HG03064 (cell line): ENCODE results near the gene CCDC201.
"Not testable (repeated sequence)": the region's sequence is repeated elsewhere in the genome, so short reads cannot be mapped to it uniquely, and the experiment has no call there.

Experiments
- ATAC-seq: cut with Tn5 transposase; IDR thresholded peaks from one replicate; pipeline ENCODE4 v1.9.1; 2021; ENCODE audit warnings: low read depth; ENCODE audit not compliant: unreplicated experiment

The CCDC201 gene

DNA sequence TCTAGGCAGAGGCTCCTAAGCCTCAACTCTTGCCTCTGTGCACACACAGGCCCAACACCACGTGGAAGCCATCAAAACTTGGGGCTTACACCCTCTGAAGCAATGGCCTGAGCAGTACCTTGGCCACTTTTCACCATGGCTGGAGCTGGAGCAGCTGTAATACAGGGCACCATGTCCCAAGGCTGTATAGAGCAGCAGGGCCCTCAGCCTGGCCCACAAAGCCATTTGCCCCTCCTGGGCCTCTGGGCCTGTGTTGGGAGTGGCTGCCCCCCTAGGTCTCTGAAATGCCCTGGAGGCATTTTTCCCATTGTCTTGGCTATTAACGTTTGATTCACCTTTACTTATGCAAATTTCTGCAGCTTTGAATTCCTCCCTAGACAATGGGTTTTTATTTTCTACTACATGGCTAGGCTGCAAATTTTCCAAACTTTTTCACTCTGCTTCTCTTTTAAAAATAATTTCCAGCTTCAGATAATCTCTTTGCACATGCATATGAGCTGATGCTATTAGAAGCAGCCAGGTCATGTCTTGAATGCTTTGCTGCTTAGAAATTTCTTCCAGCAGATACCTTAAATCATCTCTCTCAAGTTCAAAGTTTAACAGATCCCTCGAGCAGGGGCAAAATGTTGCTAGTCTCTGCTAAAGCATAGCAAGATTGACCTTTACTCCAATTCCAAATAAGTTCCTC, 5.7 kb upstream of the CCDC201 start:
- ATAC-seq: no peak

GRCh38 chr7:45876519-45876918, 3.6 kb upstream of the CCDC201 start:
- no peak for ATAC-seq

DNA sequence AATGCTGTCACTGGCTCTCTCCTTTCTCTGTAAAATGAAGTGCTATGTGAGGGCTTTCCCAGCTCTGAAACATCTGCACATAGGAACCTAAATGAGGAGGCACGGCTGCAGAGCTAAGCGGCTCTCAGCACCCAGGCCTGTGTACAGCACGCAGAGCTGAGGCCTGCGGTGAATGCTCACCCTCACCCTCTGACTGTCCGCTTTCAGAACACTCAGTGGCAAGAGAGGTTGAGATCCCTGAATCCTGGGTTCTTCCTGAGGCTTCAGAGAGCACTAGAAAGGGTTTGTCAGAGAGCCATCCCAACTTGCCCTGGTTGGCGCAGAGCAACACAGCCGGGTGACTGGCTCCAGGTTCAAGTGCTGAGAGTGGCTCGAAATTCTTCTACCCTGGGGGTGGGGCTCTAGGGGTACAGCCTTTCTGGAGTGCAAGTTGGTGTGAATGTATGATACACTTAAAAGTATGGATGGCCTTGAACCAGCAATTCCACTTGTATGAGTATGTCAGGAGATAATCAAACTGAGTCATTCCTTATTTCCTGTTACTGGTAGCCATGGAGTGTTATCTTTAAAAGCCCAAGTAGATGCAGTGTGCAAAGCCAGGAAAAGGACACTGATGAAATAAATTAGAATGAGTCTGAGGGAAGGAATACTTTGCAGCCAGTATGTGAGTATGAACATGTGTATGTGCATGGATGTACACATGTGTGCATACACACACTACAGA, 1.7 kb upstream of the CCDC201 start:
- no peak for ATAC-seq

GRCh38 chr7:45873355-45873754, 473 bp upstream of the CCDC201 start:
- ATAC-seq: no peak

DNA sequence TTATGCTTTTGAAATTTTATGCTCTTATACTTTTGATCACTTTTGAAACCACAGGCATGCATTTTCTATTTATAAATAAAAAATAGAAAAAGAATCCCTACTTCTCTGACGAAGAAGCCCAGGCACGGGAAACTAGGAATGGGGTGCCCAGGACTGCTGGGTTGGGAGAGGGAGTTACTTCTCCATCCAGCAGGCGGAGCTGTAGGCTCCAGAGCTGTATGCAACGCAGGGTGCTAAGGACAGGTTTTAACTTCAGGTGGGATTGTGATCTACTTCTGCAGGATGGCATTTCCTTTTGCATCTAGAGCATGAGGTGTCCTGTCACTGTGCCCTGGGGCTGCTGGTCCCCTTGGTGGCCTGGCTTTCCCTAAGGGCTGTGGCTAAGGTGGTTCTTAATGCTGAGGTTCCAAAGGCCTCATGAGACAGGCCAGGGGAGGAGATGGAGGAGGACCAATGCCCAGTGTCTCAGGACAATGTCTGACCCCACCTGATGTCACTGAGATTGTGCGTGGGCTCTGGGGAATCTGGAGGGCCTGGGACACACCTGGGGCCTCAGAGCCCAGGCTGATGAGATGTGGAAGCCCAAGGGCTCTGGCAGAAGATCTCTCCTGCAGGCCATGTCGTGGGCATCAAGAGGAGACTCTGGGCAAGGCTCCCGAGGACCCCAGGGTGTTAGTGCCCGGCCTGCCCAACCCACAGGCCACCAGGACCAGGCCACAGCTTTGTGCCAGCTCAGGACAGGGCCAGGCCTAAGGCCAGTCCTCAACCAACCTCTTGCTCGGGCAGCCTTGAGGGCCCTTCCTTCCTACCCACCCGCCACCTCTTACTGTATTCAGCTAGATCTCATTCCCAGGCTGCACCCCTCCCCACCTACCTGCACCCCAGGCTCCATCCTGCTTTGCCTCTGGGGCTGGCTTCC, 507 bp downstream of the CCDC201 start:
- no peak for ATAC-seq

DNA sequence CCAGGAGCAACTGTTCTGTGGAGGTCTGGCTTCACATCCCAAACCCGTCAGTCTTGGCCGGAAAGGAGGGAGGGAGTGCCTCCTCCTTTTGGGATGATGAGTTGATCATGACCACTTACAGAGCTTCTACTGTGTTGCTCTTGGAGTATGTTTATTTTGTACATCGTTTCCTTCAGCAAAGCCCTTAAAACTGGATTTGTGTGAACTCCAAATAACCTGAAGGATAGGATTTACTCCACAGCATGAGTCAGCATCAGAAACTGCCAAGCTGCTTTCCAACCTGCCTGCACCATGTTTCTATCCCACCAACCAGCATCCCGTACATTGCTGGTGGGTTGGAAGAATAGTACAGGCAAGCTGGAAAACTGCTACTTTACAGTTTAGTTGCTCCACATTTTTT, 3.5 kb downstream of the CCDC201 start:
- no peak for ATAC-seq

GRCh38 chr7:45867471-45867870, 5.4 kb downstream of the CCDC201 start:
- ATAC-seq: no peak

DNA sequence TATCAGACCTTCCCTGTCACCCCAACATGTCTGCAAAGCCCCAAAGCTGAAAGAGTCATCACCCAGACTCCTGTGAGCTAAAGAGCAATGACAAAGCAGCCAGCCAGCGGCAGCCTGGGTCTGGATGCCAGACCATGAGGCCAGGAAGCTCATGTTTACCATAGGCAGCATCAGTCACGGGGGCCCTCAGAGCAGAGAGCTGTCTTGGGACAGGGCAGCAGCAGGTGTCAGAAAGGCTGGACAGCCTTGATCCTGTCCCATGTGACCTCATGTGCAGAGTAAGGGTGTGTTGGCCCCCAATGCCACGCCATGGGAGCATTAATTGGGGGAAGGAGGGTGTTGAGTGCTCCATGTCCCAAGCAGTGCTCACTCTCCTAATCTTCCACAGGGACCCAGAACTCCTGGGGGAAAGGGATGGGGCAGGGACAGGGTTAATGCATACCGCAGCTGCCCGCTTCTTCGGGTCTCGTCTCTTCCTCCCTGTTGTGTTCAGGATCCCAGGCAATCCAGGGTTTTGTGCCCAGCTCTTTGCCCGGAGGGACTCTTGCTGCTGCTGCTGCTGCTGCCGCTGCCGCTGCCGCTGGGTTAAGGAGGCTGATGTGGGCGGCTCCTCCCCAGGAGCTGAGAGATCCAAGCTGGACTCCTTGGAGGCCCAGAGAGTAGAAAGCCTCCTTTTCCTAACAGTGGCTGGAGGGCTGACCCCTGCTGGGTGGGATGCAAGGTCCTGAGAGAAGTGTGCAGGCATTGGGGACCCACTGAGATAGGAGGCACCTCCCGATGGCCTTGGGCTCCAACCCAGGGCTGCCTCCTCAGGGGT, 7.1 kb downstream of the CCDC201 start:
- no peak for ATAC-seq

GRCh38 chr7:45863715-45864114, 9.2 kb downstream of the CCDC201 start:
- no peak for ATAC-seq

DNA sequence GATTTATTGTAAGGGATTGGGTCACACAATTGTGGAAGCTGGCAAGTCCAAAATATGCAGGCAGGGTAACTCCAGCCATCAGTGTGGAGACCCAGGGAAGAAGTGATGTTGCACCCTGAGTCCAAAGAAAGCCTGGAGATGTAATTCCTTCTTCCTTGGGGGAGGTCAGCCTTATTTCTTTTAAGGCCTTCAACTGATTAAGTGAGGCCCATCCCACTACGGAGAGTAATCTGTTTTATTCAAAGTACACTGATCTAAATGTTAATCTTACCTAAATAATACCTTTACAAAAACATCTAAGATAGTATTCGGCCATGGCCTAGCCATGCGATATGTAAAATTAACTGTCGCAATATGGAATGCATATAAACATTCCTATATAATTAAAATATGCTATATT, 16.0 kb downstream of the CCDC201 start:
- ATAC-seq: not testable (repeated sequence)

GRCh38 chr7:45855680-45856079, 17.2 kb downstream of the CCDC201 start:
- ATAC-seq: not testable (repeated sequence)

- not testable (repeated sequence) for ATAC-seq
Measured at GRCh38 chr7:45853491-45853890, 19.4 kb downstream of the CCDC201 start.

DNA sequence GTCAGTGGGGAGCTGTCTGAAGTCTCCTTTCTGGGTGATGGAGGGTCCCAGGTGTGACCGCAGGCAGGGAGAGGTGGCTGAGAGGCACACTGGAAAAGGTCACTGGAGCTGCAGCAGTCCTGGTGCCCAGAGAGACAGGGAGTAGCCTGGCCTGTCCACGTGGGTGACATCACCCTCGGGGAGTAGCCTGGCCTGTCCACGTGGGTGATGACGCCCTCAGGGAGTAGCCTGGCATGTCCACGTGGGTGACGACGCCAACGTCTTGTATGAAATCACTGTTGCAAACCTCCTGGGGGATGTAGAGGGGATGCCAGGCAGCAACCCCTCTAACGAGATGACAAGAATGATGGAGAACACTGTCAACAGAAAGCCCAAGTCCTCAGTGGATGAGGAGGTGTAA, 19.9 kb downstream of the CCDC201 start:
- ATAC-seq: not testable (repeated sequence)

- ATAC-seq: not testable (repeated sequence)
Measured at GRCh38 chr7:45848734-45849133, 24.1 kb downstream of the CCDC201 start.

GRCh38 chr7:45846536-45846935, 26.3 kb downstream of the CCDC201 start:
- not testable (repeated sequence) for ATAC-seq

DNA sequence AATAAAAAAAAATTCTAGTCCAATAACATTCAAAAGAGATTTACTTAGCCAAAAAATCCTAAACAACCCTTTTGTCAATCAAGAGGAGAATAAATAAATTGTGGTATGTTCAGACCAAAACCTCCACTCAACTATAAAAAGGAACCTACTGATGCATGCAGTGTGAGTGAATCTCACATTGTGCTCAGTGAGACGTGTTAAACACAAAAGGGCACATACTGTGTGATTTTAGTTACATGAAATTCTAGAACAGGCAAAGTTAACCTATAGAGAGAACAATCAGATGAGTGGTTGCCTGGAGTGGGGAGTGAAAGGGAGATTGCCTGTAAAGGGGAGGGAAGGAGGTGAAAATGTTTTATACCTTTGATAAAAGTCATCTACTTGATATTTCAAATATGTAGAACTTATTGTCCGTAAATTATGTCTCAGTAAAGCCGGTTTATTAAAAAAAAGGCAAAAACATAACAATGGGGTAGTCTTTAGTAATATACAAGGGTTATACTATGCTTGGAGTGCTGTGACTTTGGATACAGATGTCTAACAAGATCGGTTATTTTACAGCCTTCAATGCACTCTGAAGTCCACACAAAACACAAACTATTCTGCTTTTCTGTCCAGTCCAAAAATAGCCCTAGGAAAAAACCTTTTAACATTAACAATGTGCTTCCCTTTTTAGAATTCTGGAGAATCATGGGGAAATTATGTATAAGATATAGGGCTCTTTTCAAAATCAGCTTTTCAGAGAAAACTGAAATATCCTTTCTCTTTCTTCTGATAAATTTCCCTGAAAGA, 30.8 kb downstream of the CCDC201 start:
- ATAC-seq: not testable (repeated sequence)

DNA sequence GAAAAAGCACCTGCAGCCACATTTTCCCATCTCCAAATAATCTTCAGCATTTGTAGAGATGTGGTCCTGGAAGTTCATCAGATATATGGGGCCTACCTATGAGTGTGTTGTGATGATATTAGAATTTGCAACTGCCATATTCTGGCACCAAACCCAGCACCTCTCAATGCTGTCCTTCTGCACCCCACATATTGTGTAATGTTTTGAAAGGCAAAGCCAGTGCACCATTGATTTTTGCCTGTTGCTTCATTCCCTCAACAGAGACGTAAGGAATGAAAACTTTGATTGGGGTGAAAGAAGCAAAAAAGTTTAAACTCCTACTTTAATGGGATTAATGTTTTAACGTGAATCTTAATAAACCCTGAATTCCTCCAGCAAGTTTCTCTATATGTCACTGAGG, 34.0 kb downstream of the CCDC201 start:
- not testable (repeated sequence) for ATAC-seq

DNA sequence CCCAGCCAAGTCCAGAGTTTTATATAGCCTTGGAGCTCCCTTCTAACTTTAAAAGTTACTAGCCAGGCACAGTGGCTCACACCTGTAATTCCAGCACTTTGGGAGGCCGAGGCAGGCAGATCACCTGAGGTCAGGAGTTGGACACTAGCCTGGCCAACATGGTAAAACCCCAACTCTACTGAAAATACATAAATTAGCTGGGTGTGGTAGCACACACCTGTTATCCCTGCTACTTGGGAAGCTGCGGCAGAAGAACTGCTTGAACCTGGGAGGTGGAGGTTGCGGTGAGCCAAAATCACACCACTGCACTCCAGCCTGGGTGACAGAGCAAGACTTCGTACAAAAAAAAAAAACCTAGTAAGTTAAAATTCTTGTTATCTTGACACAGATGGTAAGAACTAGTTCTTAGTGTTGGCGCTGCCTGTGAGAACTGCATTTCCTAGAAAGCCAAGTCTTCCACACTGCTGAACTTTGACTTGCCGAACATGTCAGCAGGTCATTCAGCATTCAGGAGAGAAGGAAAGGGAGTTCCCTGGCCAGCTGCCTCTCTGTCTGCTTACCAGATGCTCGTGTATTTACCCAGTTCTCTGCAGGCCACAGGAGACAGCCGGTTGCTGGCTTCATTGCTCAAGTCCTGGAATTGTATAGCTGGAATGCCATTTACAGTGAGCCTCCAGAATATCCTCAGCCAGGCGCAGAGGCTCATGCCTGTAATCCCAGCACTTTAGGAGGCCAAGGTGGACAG, 40.3 kb downstream of the CCDC201 start:
- ATAC-seq: not testable (repeated sequence)

GRCh38 chr7:45829846-45830245, 43.0 kb downstream of the CCDC201 start:
- not testable (repeated sequence) for ATAC-seq
